Measurements from ENCODE around the gene IFI6. TPM values are rescaled to one million over a fixed set of nuclear protein-coding genes. Genes with fewer than 3 reads are reported as not detected.

IFI6 gene
- total and polyA plus RNA-seq, 2 of the 8 experiments (the other 6 are each of a cell fraction or from before 2014, with no cell fraction given): 6.1 to 13.2 TPM

DNA sequence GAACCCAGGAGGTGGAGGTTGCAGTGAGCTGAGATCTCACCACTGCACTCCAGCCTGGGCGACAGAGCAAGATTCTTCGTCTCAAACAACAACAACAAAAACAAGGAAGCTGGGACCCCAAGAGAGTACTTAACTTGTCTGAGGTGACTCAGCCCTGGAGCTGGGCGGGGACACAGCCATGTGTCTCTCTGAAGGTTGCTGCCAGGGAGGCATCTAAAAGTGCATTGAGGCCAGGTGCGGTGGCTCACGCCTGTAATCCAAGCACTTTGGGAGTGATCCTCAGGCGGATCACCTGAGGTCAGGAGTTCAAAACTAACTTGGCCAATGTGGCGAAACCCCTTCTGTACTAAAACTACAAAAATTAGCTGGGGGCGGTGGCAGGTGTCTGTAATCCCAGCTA, 7.7 kb downstream of the IFI6 start:
- POLR2A ChIA-PET (ENCODE audit: partially characterized antibody): interaction anchor here (0.6 to 1.3 kb wide), 3 partner anchors 57 to 248 kb away, joined by 3 to 5 read pairs (median 3); no protein-coding TSS in a partner anchor
- peaks cover 0 to 3% (median under 1%) of the 10 kb centered on the region in 4 experiments; a peak in 2 of 7 replicates for H3K27me3 ChIP-seq (replicated peaks in 1 of 4; ENCODE audit: control insufficient read depth in 3 of 4, extremely low read depth in 1 of 4, insufficient read depth in 3 of 4, low read length in 3 of 4)

More for the DNA sequence above, 7.7 kb downstream of the IFI6 start:
- no peak overlapping the region for H3K4me3 ChIP-seq (ENCODE audit: extremely low read depth in 1 of 4, insufficient read depth in 2 of 4, low read depth in 3 of 4, low read length in 4 of 4)
- H2BK5ac ChIP-seq (ENCODE audit: low read depth, low read length): no peak overlapping the region
- H2AFZ ChIP-seq (ENCODE audit: low read length): no peak overlapping the region
- H3K23me2 ChIP-seq (ENCODE audit: low read depth, low read length): peaks cover 5% of the 10 kb centered on the region; the same call in 1 of the 2 replicates
- no peak overlapping the region for H3K27ac ChIP-seq (ENCODE audit: low read depth, low read length)
- no peak overlapping the region for H3K4me2 ChIP-seq (ENCODE audit: insufficient read depth in 1 of 2, low read depth in 2 of 2, low read length in 2 of 2)
- H4K5ac ChIP-seq (ENCODE audit: insufficient read length, low read depth, low read length): no peak overlapping the region
- TF ChIP-seq BRCA1 (IDR thresholded peaks at IDR 0.05; ENCODE audit: low read depth, low read length): no peak
- TF ChIP-seq FOSL1 (IDR thresholded peaks at IDR 0.05; ENCODE audit: insufficient read depth, low read depth, low read length): no peak
- TF ChIP-seq SRF (IDR thresholded peaks at IDR 0.05; ENCODE audit: low read depth, low read length): no peak
- H3K9me3 ChIP-seq (ENCODE audit: insufficient read depth in 2 of 2, low read depth in 1 of 2, low read length in 1 of 2): no peaks in the 10 kb centered on the region
- CTCF ChIA-PET (ENCODE audit: partially characterized antibody): interaction anchor here (0.8 to 13.1 kb wide), 8 partner anchors 53 to 408 kb away, joined by 3 to 472 read pairs (median 3); partner anchors contain the start of gene AHDC1
- H3K14ac ChIP-seq (ENCODE audit: insufficient read length): no peak overlapping the region
- H3K4me1 ChIP-seq (replicated peaks in 1 of 4; ENCODE audit: control insufficient read depth in 3 of 4, insufficient read depth in 4 of 4, low read length in 3 of 4): peaks cover 2 to 12% (median 8%) of the 10 kb centered on the region in 4 experiments; a peak in 6 of 7 replicates
- H3K23ac ChIP-seq (ENCODE audit: insufficient read length): no peak overlapping the region
- H3K56ac ChIP-seq (replicated peaks; ENCODE audit: insufficient read length, low read depth, low read length): no peak overlapping the region
- H4K91ac ChIP-seq (replicated peaks; ENCODE audit: insufficient read length, low read length): no peak overlapping the region
- H4K8ac ChIP-seq (ENCODE audit: extremely low read depth, insufficient read depth, low read length): peak overlapping the region; percentile 65; the same call in 1 of the 2 replicates
- H3K36me3 ChIP-seq (ENCODE audit: control insufficient read depth in 2 of 4, insufficient read depth in 4 of 4, low read length in 3 of 4): no peaks in the 10 kb centered on the region
- no peak overlapping the region for H2BK15ac ChIP-seq (ENCODE audit: low read length)
- H3K79me2 ChIP-seq (ENCODE audit: control insufficient read depth in 1 of 2, insufficient read depth in 2 of 2, low read length in 2 of 2): no peaks in the 10 kb centered on the region
- no peak overlapping the region for H2BK12ac ChIP-seq (ENCODE audit: low read depth, low read length)
- no peak overlapping the region for H2BK20ac ChIP-seq (ENCODE audit: low read length)
- no peak overlapping the region for H3K4ac ChIP-seq (replicated peaks; ENCODE audit: insufficient read length, low read depth, low read length)
- 91% methylated on average over 8 of the region's 8 CpGs; no CpG with 5 or more reads in 1 of the 2 experiments for WGBS, 2 experiments (ENCODE audit: extremely low coverage in 1 of 2, insufficient coverage in 1 of 2, insufficient read length in 1 of 2, insufficient replicate concordance in 2 of 2, low coverage in 1 of 2, low lambda C conversion rate in 2 of 2, missing lambda C conversion rate in 1 of 2)
- no peak overlapping the region for H2AK5ac ChIP-seq (ENCODE audit: low read depth, low read length)
- H3K9ac ChIP-seq (replicated peaks in 1 of 4; ENCODE audit: extremely low read depth in 1 of 4, low read depth in 3 of 4, low read length in 3 of 4): no peak overlapping the region
- no peak overlapping the region for H3K18ac ChIP-seq (ENCODE audit: extremely low read depth, low read length)
- no peaks in the 10 kb centered on the region for H3K79me1 ChIP-seq (ENCODE audit: low read depth, low read length)
- no peak overlapping the region for H2BK120ac ChIP-seq (replicated peaks; ENCODE audit: low read depth, low read length)
- FAIRE-seq (no peak), DNase-seq (ENCODE audit: low read depth in 1 of 2, low spot score in 2 of 2) (no peak)
- no peaks in the 10 kb centered on the region for H4K20me1 ChIP-seq (replicated peaks in 1 of 2; ENCODE audit: control insufficient read depth in 1 of 2, insufficient read depth in 2 of 2, low read length in 2 of 2)

All from H1 (cell line).